GM12872 (cell line): ENCODE data around the gene SLC7A8.

Source experiments
- CTCF ChIP-seq: IDR thresholded peaks from 3 replicates; pipeline ENCODE4 v1.5.1; 2011; ENCODE audit warnings: low read depth, mild to moderate bottlenecking, low read length, moderate library complexity; ENCODE audit not compliant: insufficient read depth

SLC7A8 gene

GRCh38 chr14:23125011-23125410 lies 58.4 kb downstream of the SLC7A8 start:
- no peak for TF ChIP-seq CTCF

- TF ChIP-seq CTCF, result no peak
Observed at GRCh38 chr14:23124337-23124954, 59.0 kb downstream of the SLC7A8 start.

GRCh38 chr14:23123419-23123818 lies 60.0 kb downstream of the SLC7A8 start:
- TF ChIP-seq CTCF, result no peak

GRCh38 chr14:23122086-23122485 lies 61.4 kb downstream of the SLC7A8 start:
- TF ChIP-seq CTCF, result no peak

GRCh38 chr14:23121361-23121771 lies 62.1 kb downstream of the SLC7A8 start:
- TF ChIP-seq CTCF, result no peak

GRCh38 chr14:23120541-23121251 lies 62.8 kb downstream of the SLC7A8 start:
- TF ChIP-seq CTCF, result peak; percentile 100

- TF ChIP-seq CTCF, result no peak
Observed at GRCh38 chr14:23119363-23120327, 63.8 kb downstream of the SLC7A8 start.
